EL (cell line): ENCODE measurements around the gene RAMP2.

ENCODE experiments used
- DNase-seq: peaks from one replicate; pipeline ENCODE4 v3.0.0-alpha.2; 2016

Gene RAMP2

DNA sequence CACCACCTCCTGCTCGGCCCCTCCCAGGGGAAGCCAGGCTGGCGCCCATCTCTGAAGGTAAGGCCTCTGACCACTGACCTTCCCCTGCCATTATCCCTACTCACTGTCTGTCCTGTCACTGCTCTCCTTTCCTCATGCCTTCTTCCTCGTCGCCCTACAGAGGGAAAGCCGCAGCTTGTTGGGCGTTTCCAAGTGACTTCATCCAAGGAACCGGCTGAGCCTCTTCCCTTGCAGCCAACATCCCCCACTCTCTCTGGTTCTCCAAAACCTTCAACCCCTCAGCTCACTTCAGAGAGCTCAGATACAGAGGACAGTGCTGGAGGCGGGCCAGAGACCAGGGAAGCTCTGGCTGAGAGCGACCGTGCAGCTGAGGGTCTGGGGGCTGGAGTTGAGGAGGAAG, 34.4 kb downstream of the RAMP2 start:
- DNase-seq: no peak

DNA sequence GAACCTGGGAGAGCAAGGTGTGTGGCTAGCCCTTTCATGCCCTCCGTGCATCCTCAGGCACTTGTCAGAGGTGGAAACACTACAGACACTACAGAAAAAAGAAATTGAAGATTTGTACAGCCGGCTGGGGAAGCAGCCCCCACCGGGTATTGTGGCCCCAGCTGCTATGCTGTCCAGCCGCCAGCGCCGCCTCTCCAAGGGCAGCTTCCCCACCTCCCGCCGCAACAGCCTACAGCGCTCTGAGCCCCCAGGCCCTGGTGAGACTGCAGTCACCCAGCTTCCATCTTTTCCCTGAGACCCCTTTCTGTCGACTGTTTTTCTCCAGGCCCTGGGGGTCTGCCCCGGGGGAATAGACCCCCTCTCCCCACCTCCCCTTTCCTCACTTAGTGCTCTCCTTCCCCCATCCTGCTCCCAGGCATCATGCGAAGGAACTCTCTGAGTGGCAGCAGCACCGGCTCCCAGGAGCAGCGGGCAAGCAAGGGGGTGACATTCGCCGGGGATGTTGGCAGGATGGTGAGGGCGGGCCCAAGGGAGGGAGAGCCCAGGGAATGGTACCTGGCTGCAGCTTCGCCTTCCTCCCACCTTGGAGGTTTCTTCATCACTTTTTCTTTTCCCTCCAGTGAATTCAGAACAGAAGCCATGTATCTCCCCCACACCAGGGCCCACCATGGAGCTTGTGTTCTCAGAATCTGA, 35.2 kb downstream of the RAMP2 start:
- DNase-seq: no peak

DNA sequence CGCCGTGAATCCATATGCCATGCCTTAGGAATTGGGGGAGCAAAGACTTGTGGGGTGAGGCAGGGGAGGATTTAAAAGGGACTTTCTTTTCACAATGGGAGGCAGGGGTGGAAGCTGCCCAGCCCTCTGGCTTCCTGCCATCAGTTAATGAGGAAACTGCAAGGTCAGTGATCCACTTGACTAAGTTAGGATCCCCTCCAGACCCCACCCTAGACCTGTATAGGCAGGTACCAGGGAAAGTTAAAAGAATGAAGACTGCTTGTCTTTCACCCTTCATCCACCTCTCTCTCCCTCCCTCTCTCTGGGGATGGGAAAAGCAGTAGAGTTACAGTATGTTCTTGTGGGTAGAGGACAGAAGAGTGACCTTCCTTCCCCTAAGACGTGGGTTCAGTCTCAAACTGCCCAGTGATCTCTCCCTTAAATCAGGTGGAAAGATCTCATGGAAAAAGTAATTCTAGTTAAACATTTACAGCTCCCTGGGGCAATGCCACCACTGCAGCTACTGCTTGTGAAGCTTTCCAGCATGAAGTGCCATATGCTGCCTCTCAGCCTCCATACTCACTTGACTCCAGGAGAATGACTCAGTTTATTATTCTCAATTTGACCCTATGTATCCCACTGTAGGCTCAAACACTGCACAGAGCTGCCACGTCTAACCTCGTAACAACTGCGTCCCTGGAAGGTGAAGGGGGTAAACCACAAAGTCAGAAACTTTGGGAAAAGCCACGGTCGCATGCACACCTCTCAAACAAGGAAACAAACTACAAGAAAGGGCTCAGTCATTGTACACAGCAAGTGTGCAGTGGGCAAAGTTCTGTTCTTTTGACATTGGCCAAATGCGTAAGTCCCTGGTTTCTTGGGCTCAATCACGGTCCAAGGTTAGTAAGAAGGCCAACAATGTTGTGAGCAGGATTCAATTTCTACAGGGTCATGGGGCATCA, 36.3 kb downstream of the RAMP2 start:
- DNase-seq: no peak

DNA sequence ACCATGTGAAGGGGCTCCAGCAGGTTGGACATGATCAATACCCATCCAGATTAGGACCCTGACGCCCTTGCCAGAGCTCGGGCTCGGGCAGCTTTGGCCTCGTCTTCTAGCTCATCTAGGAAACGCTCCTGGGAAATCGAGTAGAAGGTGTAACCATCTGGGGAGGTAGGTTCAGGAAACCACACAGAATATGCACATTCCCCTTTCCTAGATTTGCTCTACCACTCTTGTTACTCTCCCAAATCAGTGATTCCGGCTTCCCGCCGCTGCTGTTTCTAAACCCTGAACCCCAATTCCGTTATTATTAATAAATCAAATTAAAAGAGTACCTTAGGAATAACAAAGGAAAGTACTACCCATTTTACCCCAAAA, 37.0 kb downstream of the RAMP2 start:
- no peak for DNase-seq

DNA sequence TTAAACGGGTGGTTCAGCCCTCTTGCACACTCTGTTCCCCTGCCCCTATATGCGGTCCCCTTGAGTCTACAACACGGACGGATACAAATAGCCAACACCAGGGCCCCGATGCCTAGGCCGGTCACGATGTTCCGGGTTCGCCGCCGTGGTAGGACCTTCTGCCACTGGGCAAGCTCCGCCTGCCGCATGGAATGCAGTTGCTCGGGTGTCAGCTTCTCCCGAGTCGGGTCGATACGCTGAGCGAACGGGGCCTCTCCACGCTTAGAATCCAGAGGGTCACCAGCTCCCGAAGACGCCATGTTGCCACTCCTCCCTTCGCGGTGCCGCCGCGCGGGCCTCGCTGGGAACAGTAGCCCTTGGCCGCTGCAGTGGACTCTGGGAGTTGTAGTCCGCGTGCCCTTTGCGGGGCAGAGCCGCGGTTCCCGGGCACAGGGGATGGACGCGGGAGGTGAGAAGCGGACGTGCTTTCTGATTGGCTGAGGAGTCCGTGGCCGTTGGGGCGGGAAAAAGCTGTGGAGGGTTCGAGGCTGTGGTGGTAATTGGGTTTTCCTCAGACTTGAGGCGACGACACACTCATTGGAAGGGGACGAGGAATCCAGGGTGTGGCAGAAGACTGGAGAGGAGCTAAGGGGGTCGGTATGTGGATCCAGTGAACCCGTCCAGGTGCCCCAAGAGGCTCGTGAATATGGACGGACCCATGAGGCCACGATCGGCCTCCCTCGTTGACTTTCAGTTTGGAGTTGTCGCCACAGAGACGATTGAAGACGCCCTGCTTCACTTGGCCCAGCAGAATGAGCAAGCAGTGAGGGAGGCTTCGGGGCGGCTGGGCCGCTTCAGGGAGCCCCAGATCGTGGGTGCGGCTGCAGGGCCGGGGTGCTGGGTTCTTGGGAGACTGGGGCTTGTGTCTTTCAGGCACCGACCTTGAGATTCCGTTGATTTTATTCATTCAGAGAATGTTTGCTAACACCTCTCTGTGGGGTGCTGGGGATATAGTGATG, 37.7 kb downstream of the RAMP2 start, which contains the start of the genes CNTD1 and COA3:
Gene CNTD1 (plus strand): TSS at position 479 of the 998 bp plus-strand sequence. CDS start 207 bp downstream, at position 686.
Gene COA3 (minus strand): TSS at position 322 of the 998 bp plus-strand sequence. CDS start 23 bp downstream, at position 299.
- DNase-seq: peak; percentile 90

DNA sequence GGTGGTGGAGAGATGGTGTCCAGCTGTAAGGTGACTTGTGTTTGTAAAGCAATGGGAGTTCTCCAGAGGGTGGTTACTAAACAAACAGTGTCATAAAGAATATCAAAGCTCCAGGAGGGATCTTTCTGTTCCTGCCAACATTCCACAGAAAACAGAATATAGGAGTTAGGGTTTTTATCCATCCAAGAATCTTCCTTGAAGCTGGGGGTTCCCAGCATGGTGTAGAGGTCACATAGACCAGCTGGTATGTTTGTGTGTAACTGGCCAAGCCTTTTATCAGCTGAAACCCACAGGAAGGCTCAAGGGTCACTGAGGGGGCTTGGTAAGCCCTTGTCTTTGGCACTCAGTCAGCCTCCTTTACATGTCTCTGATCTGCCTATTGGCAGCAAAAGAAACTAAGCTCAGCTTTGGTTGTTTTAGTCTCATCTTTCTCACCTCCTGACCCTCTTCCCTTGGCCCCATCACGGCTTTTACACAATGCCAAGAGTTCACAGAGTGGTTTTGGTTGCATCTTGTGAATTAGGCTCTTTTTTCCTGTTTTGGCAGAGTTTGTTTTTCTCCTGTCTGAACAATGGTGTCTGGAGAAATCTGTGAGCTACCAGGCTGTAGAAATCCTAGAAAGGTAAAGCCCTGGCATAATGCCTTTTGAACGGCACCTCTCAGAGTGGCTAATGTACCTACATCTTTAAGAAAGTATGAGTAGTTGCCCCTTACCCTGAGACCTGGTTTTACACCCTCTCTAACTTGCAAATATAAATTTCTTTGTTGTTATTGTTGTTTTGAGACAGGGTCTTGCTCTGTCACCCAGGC, 42.3 kb downstream of the RAMP2 start:
- DNase-seq: no peak

DNA sequence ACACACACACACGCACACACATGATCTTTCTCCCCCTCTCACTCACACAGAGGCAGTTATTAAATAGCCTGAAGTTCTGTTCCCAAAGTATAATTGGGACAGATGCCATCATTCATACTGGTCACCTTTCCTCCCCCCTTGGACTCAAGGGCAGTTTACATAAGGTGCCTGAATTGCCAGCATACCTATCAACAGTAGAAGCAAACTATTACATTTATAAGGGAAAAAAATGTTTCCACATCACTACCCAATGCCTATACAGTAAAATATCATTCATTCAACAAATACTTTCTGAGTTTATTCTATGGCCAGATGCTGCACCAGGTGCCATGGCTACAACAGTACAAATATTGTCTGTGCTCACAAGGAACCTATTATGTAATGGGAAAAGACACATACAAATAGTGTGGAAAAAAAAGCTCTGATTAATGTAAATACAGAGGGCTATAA, 43.9 kb downstream of the RAMP2 start:
- DNase-seq: no peak

DNA sequence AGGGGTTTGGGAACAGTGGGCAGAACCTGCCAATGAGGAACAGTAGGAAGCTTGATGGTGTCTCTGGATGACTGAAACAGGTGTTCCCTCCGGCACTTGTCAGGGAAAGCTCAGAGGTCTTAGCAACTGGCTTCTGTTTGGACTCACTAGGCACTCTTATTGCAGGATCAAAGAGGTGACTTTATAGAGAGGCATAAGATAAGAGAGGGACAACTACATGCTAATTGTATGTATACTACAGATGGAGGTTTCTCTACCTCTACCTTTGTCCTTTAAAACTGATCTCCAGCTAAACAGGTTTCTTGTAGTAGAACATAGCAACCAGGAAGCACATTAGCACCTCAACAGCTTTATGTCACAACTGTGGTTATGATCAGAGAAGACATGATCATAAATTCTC, 45.2 kb downstream of the RAMP2 start:
- DNase-seq: no peak

DNA sequence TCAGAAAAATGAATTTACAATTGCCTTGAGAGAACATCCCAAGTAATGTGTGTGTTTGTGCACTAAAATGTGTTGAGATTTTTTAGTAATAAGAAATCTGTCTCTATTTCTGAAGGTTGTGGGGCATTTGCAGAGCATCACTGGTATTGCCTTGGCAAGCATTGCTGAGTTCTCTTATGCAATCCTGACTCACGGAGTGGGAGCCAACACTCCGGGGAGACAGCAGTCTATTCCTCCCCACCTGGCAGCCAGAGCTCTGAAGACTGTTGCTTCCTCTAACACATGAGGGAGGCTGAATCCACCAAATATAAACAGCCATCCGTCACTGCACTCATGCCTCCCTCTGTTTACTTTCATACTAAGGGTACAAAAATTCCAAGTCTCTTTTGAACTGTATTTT, 48.2 kb downstream of the RAMP2 start:
- DNase-seq: peak; percentile 80
